ENCODE measurements around the gene SLC35B1.

DNA sequence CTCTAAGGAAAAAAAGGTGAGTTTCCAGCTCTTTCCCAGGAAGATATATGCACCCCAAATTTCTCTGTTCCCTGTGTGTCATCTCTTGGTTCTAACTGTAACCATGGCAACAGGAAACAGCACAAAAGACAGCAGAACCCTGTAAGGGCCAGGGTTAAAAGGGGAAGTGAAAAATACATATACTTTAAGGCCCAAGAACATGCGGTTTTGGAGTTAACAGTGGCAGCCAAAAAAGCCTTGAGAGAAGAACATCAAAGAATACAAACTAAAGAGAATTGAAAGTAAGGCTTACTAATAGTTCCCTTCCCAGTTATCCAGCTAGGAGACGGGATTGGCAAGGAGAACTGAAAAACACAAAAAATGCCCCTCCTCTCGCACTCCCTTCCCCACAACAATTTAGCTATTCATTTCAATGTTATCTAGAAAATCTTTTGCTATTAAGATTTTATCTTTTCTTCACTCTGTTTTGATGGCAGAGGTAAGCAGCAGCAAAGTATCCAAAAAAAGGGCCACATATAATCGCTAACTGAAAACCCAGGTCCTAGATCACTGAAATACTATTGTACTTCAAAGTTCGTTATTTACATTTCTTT, 31.4 kb downstream of the SLC35B1 start:
- TF ChIP-seq FOXP1 (CRISPR knock-in tag; IDR thresholded peaks at IDR 0.05; ENCODE audit: borderline replicate concordance) (no peak), CTCF (IDR thresholded peaks at IDR 0.05) (no peak), ESRRA (CRISPR knock-in tag; IDR thresholded peaks at IDR 0.05; ENCODE audit: borderline replicate concordance) (no peak), NR2C2 (CRISPR knock-in tag; IDR thresholded peaks at IDR 0.05) (no peak), ATF6 (CRISPR knock-in tag; IDR thresholded peaks at IDR 0.05) (no peak), ZNF512 (CRISPR knock-in tag; IDR thresholded peaks at IDR 0.05; ENCODE audit: borderline replicate concordance) (no peak), JUN (CRISPR knock-in tag; IDR thresholded peaks at IDR 0.05) (no peak)
- TF ChIP-seq, protein P1, sequence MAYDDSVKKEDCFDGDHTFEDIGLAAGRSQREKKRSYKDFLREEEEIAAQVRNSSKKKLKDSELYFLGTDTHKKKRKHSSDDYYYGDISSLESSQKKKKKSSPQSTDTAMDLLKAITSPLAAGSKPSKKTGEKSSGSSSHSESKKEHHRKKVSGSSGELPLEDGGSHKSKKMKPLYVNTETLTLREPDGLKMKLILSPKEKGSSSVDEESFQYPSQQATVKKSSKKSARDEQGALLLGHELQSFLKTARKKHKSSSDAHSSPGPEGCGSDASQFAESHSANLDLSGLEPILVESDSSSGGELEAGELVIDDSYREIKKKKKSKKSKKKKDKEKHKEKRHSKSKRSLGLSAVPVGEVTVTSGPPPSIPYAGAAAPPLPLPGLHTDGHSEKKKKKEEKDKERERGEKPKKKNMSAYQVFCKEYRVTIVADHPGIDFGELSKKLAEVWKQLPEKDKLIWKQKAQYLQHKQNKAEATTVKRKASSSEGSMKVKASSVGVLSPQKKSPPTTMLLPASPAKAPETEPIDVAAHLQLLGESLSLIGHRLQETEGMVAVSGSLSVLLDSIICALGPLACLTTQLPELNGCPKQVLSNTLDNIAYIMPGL (CRISPR knock-in tag; IDR thresholded peaks at IDR 0.05) = no peak
- TF ChIP-seq, protein P2, sequence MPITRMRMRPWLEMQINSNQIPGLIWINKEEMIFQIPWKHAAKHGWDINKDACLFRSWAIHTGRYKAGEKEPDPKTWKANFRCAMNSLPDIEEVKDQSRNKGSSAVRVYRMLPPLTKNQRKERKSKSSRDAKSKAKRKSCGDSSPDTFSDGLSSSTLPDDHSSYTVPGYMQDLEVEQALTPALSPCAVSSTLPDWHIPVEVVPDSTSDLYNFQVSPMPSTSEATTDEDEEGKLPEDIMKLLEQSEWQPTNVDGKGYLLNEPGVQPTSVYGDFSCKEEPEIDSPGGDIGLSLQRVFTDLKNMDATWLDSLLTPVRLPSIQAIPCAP (CRISPR knock-in tag; IDR thresholded peaks at IDR 0.05) = no peak
- TF ChIP-seq, protein P3, sequence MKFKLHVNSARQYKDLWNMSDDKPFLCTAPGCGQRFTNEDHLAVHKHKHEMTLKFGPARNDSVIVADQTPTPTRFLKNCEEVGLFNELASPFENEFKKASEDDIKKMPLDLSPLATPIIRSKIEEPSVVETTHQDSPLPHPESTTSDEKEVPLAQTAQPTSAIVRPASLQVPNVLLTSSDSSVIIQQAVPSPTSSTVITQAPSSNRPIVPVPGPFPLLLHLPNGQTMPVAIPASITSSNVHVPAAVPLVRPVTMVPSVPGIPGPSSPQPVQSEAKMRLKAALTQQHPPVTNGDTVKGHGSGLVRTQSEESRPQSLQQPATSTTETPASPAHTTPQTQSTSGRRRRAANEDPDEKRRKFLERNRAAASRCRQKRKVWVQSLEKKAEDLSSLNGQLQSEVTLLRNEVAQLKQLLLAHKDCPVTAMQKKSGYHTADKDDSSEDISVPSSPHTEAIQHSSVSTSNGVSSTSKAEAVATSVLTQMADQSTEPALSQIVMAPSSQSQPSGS (CRISPR knock-in tag; IDR thresholded peaks at IDR 0.05; ENCODE audit: borderline replicate concordance, low read depth) = no peak
- TF ChIP-seq, protein P4, sequence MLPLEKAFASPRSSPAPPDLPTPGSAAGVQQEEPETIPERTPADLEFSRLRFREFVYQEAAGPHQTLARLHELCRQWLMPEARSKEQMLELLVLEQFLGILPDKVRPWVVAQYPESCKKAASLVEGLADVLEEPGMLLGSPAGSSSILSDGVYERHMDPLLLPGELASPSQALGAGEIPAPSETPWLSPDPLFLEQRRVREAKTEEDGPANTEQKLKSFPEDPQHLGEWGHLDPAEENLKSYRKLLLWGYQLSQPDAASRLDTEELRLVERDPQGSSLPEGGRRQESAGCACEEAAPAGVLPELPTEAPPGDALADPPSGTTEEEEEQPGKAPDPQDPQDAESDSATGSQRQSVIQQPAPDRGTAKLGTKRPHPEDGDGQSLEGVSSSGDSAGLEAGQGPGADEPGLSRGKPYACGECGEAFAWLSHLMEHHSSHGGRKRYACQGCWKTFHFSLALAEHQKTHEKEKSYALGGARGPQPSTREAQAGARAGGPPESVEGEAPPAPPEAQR (CRISPR knock-in tag; IDR thresholded peaks at IDR 0.05) = no peak

All from WTC11 (cell line).